Common myeloid progenitor, CD34-positive (primary cell): ENCODE results near the gene TWSG1.

Experiments used
- CTCF ChIA-PET: fragments of 350-600 bp; sonication (Branson Sonifier 250); formaldehyde crosslinking; loops from one replicate; lab custom pipeline; 2021; ENCODE audit warnings: antibody characterized with exemption; lab: Charles Lee
- POLR2A ChIA-PET: fragments of 350-600 bp; sonication (Branson Sonifier 250); formaldehyde crosslinking; loops from one replicate; lab custom pipeline; 2021; ENCODE audit warnings: antibody characterized with exemption; lab: Charles Lee
- DNase-seq, 3 donors: peaks; one replicate each; pipeline versions ENCODE4 v3.0.0 to v3.0.0-alpha.2; 2013
- H3K27ac ChIP-seq, 2 experiments: 1 replicate in 1 of 2; 2 replicates in 1 of 2; pipeline ENCODE4 v1.7.0; 2013; ENCODE audit warnings: inconsistent platforms in 2 of 2, low read length in 2 of 2, mild to moderate bottlenecking in 2 of 2, low read depth in 1 of 2, moderate library complexity in 1 of 2; ENCODE audit not compliant: severe bottlenecking in 2 of 2, insufficient read depth in 1 of 2, poor library complexity in 1 of 2
- H3K27me3 ChIP-seq, 5 experiments: replicated peaks in 2 of 5; 1 replicate in 3 of 5; 2 replicates in 2 of 5; pipeline versions ENCODE4 v1.6.1 to v1.7.0; 2013; ENCODE audit warnings: low read length in 4 of 5, mild to moderate bottlenecking in 2 of 5, moderate library complexity in 2 of 5, inconsistent platforms in 1 of 5; ENCODE audit not compliant: insufficient read depth in 5 of 5, control insufficient read depth in 4 of 5
- H3K36me3 ChIP-seq, 4 experiments: 1 replicate in 2 of 4; 2 replicates in 2 of 4; pipeline versions ENCODE4 v1.6.1 to v1.7.0; 2013; ENCODE audit warnings: low read length in 3 of 4, control low read depth in 1 of 4, mild to moderate bottlenecking in 1 of 4; ENCODE audit not compliant: control insufficient read depth in 4 of 4, insufficient read depth in 4 of 4
- H3K4me1 ChIP-seq, 4 experiments: 1 replicate in 3 of 4; 2 replicates in 1 of 4; pipeline versions ENCODE4 v1.6.1 to v1.7.1; 2013; ENCODE audit warnings: low read length in 3 of 4, mild to moderate bottlenecking in 3 of 4, control low read depth in 1 of 4, inconsistent platforms in 1 of 4, moderate library complexity in 1 of 4; ENCODE audit not compliant: control insufficient read depth in 4 of 4, insufficient read depth in 4 of 4; ENCODE audit errors: control extremely low read depth in 1 of 4
- H3K4me3 ChIP-seq, 7 experiments: 1 replicate in 4 of 7; 2 replicates in 3 of 7; pipeline versions ENCODE4 v1.5.1 to v1.7.0; 2013; ENCODE audit warnings: mild to moderate bottlenecking in 7 of 7, low read length in 6 of 7, moderate library complexity in 6 of 7, inconsistent platforms in 2 of 7, low read depth in 2 of 7, control low read depth in 1 of 7; ENCODE audit not compliant: insufficient read depth in 4 of 7, control insufficient read depth in 1 of 7; ENCODE audit errors: extremely low read depth in 1 of 7
- H3K9me3 ChIP-seq, 5 experiments: 1 replicate in 4 of 5; 2 replicates in 1 of 5; pipeline versions ENCODE4 v1.6.1 to v1.7.1; 2013; ENCODE audit warnings: low read length in 4 of 5, mild to moderate bottlenecking in 2 of 5, inconsistent platforms in 1 of 5, low read depth in 1 of 5, moderate library complexity in 1 of 5; ENCODE audit not compliant: control insufficient read depth in 4 of 5, insufficient read depth in 2 of 5; ENCODE audit errors: control extremely low read depth in 1 of 5
- WGBS: methylation state at CpG from one replicate; pipeline ENCODE4 v1.1.5; 2013; ENCODE audit not compliant: insufficient coverage; 5-methylcytosine and 5-hydroxymethylcytosine counted together

TWSG1 gene

DNA sequence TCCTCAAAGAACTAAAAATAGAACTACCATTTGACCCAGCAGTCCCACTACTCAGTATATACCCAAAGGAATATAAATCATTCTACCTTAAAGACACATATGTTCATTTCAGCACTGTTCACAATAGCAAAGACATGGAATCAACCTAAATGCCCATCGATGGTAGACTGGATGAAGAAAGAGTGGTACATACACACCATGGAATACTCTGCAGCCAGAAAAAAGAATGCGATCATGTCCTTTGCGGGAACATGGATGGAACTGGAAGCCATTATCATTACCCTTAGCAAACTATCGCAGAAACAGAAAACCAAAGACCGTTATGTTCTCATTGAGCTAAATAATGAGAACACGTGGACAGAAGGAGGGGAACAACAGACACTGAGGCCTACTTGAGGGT, 44.5 kb downstream of the TWSG1 start:
- Histone ChIP-seq H3K9me3 (peaks cover 0 to 7% (median 0%) of the 10 kb centered on the region in 5 experiments), H3K36me3 (peaks cover 0 to 13% (median 3%) of the 10 kb centered on the region in 4 experiments), H3K27ac (no peak overlapping the region), H3K4me1 (no peaks in the 10 kb centered on the region), H3K4me3 (no peak overlapping the region), H3K27me3 (no peaks in the 10 kb centered on the region)
- WGBS: 100% methylated on average over 5 of the region's 6 CpGs
- no peak for DNase-seq
- POLR2A ChIA-PET: no interaction called here
- CTCF ChIA-PET: no interaction called here

DNA sequence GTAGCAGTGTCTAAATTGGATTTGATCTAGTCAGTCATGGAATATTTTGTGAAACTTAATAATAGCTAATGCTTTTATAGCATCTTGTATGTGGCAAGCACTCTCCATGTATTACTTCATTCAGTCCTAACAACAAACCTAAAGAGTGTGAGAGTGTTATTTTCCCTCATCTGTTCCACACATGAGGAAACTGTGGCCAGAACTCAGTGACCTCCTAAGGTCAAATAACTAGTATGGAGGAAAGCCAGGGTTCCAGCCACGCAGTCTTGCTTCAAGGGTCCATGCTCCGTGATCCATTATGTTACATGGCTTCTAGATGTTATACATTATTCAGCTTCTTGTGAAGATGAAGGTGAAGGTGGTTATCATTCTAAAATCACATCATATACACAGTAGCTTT, 45.5 kb downstream of the TWSG1 start:
- H3K27ac ChIP-seq: no peak overlapping the region
- no CpG with 5 or more reads among the region's 2 CpGs for WGBS
- POLR2A ChIA-PET: no interaction called here
- H3K36me3 ChIP-seq: peaks cover 0 to 7% (median 3%) of the 10 kb centered on the region in 4 experiments
- CTCF ChIA-PET: interaction anchor here (1.4 kb wide), 1 partner anchor 12 kb away, joined by 4 read pairs; no protein-coding TSS in a partner anchor
- H3K4me1 ChIP-seq: no peaks in the 10 kb centered on the region
- H3K27me3 ChIP-seq: no peaks in the 10 kb centered on the region
- DNase-seq: no peak
- peaks cover 0 to 4% (median 0%) of the 10 kb centered on the region in 5 experiments for H3K9me3 ChIP-seq
- no peak overlapping the region for H3K4me3 ChIP-seq

DNA sequence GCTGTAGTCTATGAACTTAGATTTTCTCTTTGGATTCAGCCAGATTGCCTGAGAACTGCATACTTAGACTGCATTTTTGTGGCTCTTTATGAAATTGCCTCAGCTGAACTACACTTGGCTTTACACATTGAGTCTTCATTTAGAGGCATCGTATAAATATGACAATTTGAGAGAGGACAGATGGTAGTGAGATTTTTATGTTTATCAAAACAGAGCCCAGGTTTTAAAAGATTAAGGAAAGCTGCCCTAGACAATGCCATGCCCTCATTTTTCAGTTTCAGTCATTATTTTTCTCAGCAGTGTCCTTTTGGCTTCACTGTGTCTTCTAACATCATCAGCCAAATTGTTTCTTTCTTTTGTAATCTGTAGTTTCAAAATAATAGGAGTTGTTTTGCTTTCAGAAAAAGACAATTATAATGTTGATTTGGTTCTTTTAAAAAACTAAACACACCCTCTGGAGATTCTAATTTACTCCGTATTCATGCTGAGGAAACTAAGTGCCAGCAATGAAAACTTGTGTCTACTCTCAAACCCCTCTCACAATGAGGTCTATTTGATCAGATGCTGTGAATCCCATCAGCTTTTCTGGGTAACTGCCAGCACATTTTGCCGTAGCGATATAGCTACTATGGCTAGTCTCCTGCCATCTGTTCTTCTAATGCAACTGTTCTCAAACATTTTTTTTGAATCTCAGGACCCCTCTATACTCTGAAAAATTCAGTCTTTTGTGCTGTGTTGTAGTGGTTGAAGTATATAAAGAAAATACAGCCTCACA, 46.2 kb downstream of the TWSG1 start:
- H3K9me3 ChIP-seq: peaks cover 0 to 2% (median 0%) of the 10 kb centered on the region in 5 experiments
- H3K27me3 ChIP-seq: no peaks in the 10 kb centered on the region
- ChIA-PET POLR2A (no interaction called here), CTCF (interaction anchor here (1.4 kb wide), 1 partner anchor 11 kb away, joined by 4 read pairs; no protein-coding TSS in a partner anchor)
- no peak overlapping the region for H3K4me3 ChIP-seq
- no peak overlapping the region for H3K27ac ChIP-seq
- 95% methylated on average over 2 of the region's 4 CpGs for WGBS
- no peak for DNase-seq
- H3K4me1 ChIP-seq: no peaks in the 10 kb centered on the region
- peaks cover 0 to 4% (median under 1%) of the 10 kb centered on the region in 4 experiments for H3K36me3 ChIP-seq

DNA sequence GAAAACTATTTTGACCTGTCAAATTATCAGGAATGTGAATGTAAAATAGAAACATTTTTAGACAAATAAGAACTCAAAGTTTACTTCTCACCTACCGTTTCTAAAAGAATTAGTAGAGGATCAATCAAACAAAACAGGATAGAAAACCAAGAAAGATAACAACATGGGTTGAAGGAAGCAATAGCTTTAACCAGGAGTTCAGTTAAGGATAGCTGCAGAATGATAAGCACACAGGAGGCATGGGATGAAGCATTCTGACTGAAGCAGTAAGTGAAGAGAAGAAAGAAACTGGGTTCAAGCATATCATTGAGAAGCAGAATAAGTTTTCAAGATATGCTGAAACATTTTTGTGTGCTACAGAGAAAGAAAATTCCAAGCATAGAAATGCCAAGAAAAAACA, 52.3 kb downstream of the TWSG1 start:
- Histone ChIP-seq H3K27me3 (no peaks in the 10 kb centered on the region), H3K4me3 (no peak overlapping the region), H3K4me1 (peaks cover 0 to 2% (median 0%) of the 10 kb centered on the region in 4 experiments), H3K9me3 (peaks cover 4 to 16% (median 10%) of the 10 kb centered on the region in 5 experiments), H3K27ac (no peak overlapping the region), H3K36me3 (peaks cover 2 to 15% (median 5%) of the 10 kb centered on the region in 4 experiments)
- CTCF ChIA-PET: interaction anchor here (1.1 kb wide), 1 partner anchor 11 kb away, joined by 4 read pairs; no protein-coding TSS in a partner anchor
- DNase-seq: no peak
- no CpG with 5 or more reads among the region's 1 CpG for WGBS
- POLR2A ChIA-PET: no interaction called here

DNA sequence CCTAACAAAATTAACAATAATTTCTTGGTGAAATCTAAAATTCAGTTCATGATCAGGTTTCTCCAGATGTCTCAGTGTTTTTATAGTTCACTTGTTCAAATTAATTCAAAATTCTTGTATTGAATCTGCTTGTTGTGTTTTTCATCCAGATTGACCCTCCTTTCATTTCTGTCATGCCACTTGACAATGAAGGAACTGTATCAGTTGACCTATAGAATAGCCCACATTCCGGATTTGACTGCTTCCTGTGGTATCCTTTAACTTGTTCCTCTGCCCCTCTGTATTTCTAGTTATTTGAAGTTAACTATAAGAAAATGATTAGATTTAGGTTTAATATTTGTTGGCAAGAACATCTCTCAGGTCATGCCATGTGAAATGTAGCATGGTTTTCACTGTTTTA, 53.3 kb downstream of the TWSG1 start:
- POLR2A ChIA-PET: no interaction called here
- CTCF ChIA-PET: interaction anchor here (1.1 kb wide), 1 partner anchor 10 kb away, joined by 4 read pairs; no protein-coding TSS in a partner anchor
- H3K4me1 ChIP-seq: peaks cover 0 to 2% (median 0%) of the 10 kb centered on the region in 4 experiments
- H3K36me3 ChIP-seq: peaks cover 6 to 25% (median 9%) of the 10 kb centered on the region in 4 experiments
- H3K27ac ChIP-seq: no peak overlapping the region
- no peaks in the 10 kb centered on the region for H3K27me3 ChIP-seq
- peaks cover 8 to 26% (median 15%) of the 10 kb centered on the region in 5 experiments for H3K9me3 ChIP-seq
- WGBS: 83% methylated on average over 1 of the region's 1 CpG
- H3K4me3 ChIP-seq: no peak overlapping the region
- DNase-seq: no peak

DNA sequence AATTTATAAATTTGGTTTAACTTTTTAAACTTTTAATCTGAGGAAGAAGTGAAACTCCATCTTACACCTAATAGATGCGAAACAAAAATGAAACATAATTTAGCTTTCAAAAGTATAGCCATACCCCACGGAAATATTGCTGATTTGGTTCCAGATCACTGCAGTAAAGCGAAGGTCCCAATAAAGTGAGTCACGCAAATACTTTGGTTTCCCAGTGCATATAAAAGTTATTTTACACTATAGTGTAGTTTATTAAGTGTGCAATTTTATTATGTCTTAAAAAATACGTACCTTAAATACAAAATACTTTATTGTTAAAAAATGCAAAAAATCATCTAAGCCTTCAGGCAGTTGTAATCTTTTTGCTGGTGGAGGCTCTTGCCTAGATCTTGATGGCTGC, 55.1 kb downstream of the TWSG1 start:
- H3K27ac ChIP-seq: no peak overlapping the region
- peaks cover 8 to 29% (median 15%) of the 10 kb centered on the region in 5 experiments for H3K9me3 ChIP-seq
- no peaks in the 10 kb centered on the region for H3K27me3 ChIP-seq
- H3K36me3 ChIP-seq: peaks cover 6 to 28% (median 12%) of the 10 kb centered on the region in 4 experiments
- 100% methylated on average over 1 of the region's 5 CpGs for WGBS
- peaks cover 0 to 2% (median 0%) of the 10 kb centered on the region in 4 experiments for H3K4me1 ChIP-seq
- ChIA-PET CTCF (no interaction called here), POLR2A (no interaction called here)
- H3K4me3 ChIP-seq: no peak overlapping the region
- no peak for DNase-seq

DNA sequence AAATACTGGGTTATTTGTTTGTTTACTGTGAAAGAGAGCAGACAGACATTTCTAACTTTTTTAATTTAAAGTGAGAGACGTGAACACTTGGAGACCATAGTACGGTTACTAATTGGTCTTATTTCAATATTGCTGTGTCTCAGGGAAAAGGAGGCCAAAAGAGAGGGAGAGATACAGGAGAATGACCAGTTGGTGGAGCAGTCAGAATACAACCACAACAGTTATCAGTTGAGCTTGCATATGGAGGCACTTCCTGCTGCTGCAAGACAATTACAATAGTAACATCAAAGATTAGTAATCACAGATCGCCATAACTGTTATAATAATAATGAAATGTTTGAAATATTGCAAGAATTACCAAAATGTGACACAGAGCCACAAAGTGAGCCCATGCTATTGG, 58.2 kb downstream of the TWSG1 start:
- Histone ChIP-seq H3K9me3 (peaks cover 8 to 29% (median 15%) of the 10 kb centered on the region in 5 experiments), H3K36me3 (peaks cover 9 to 40% (median 25%) of the 10 kb centered on the region in 4 experiments), H3K4me1 (peaks cover 0 to 2% (median 0%) of the 10 kb centered on the region in 4 experiments), H3K27ac (no peak overlapping the region), H3K4me3 (no peak overlapping the region), H3K27me3 (no peaks in the 10 kb centered on the region)
- DNase-seq: no peak
- ChIA-PET POLR2A (no interaction called here), CTCF (interaction anchor here (0.6 to 2.1 kb wide), 4 partner anchors 9 to 123 kb away, joined by 3 to 8 read pairs (median 4); no protein-coding TSS in a partner anchor)
- WGBS: no CpG with 5 or more reads among the region's 3 CpGs
